ENCODE measurements around the gene GRN. TPM values are rescaled to one million over a fixed set of nuclear protein-coding genes. Genes with fewer than 3 reads are reported as not detected.
"Not testable (repeated sequence)": the region's sequence is repeated elsewhere in the genome, so short reads cannot be mapped to it uniquely, and the experiment has no call there.

Gene GRN
- total RNA-seq, 8 experiments from 2014 or later, result 19.0 to 448 (median 77.5) TPM

DNA sequence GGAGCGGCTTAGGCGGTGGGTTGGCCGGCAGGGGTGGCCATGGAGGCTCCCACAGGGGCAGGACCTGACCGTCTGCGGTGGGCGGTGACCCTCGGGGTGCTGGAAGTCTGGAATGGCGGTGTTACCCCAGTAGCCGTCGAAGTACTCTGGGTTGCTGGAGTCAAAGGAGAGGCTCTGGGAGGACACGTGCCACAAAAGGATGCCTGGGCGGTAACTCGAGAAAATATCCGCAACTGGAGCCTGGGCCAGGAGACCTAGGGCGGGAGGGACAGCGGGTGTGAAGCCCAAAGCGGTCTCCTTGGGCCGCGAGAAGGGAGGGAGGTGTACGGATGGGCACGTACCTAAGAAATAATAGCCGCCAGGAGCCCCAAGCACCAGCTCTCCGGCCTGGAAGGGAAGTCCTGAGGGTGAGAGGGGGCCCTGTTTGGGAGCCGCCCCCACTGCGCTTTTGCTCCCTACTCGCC is 39.8 kb downstream of the GRN start:
- in situ Hi-C loops (cut with MboI; ENCODE audit: low pct_unique_long_range_greater_than_20kb in 2 of 9, low sequenced_read_pairs in 9 of 9, unreplicated experiment in 9 of 9), result no loop called here
- no peak overlapping the region for H3K27ac ChIP-seq
- H3K4me1 ChIP-seq (replicated peaks in 1 of 2), result peaks cover 2 to 6% of the 10 kb centered on the region in 2 donors
- H3K4me3 ChIP-seq, result peak overlapping the region; percentile 28 to 47 (median 38)
- ATAC-seq (replicated peaks in 6 of 8), result peak in 4 of 8 experiments; percentile 4 to 60 (median 56)
- no CpG with 5 or more reads among the region's 26 CpGs for WGBS, 10 experiments

DNA sequence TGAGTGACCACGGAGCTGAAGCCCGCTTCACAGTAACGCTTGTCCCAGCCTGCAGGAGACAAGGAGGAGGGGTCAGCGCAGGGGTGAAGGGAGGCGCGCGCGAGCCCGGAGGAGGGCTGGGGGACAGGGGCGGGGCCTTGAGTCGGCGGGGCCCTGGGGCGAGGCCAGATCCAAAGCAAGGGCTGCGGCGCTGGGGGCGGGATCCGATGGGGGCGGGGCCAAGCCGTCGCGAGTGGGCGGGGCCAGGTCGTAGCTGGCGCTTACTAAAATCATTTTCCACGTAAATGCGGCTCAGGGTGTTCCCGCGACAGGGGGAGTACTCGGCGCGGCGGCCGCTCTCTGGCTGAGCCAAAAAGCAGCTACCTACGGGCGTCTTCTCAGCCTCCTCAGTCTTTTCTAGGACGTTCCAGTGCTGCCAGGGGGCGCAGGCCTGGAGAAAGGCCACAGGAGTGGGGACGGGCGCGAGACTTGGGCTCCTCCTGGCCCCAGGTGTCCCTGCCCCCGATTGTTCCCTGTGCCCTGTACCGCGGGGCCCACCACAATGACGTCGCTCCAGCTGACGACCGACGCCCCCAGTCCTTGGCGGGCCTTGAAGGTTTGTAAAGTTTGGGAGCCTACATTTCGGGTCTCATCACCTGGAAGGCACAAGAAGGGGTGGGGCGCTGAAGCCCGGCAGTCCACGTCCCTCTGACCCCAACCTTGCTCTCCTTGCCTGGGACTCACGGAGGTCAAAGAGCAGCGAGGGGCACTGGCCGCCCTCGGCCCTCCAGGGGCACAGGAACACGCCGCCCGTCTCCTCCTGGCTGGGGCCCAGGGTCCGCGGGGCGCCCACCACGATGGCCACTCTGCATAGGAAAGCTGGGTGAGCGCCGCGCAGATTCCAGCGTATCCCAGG is 40.4 kb downstream of the GRN start:
- H3K4me1 ChIP-seq (replicated peaks in 1 of 2), result peaks cover 2 to 6% of the 10 kb centered on the region in 2 donors
- peak; percentile 77 to 97 (median 94) for ATAC-seq (replicated peaks in 6 of 8)
- peak overlapping the region; percentile 28 to 47 (median 38) for H3K4me3 ChIP-seq
- in situ Hi-C loops (cut with MboI; ENCODE audit: low pct_unique_long_range_greater_than_20kb in 2 of 9, low sequenced_read_pairs in 9 of 9, unreplicated experiment in 9 of 9), result no loop called here
- no peak overlapping the region for H3K27ac ChIP-seq
- 0 to 54% (median 20%) methylated on average over 1 to 6 of the region's 68 CpGs; no CpG with 5 or more reads in 5 of the 10 experiments for WGBS, 10 experiments

DNA sequence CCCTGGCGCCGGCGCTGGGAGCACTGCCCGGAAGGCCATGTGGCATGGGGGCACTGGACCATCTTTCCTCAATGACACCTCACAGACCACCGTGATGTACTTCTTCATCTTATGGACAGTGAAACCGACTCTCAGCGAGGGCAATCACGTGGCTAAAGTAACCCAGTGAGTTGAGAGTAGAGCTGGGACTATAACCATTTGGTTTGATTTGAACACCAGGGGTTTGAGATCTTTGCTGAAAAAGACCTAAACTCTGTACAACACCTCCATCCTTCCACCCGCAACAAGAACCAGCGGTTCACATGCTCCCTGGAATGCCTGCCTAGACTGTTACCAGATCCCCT is 41.1 kb downstream of the GRN start:
- WGBS, 10 experiments, result 20 to 100% (median 67%) methylated on average over 1 to 6 of the region's 10 CpGs; no CpG with 5 or more reads in 3 of the 10 experiments
- ATAC-seq (replicated peaks in 6 of 8), result no peak
- H3K4me3 ChIP-seq, result peak overlapping the region in 1 of 5 donors; percentile 47
- H3K27ac ChIP-seq, result no peak overlapping the region
- peaks cover 2 to 6% of the 10 kb centered on the region in 2 donors for H3K4me1 ChIP-seq (replicated peaks in 1 of 2)
- in situ Hi-C loops (cut with MboI; ENCODE audit: low pct_unique_long_range_greater_than_20kb in 2 of 9, low sequenced_read_pairs in 9 of 9, unreplicated experiment in 9 of 9), result no loop called here

GRCh38 chr17:44387804-44388203 is 42.7 kb downstream of the GRN start:
- in situ Hi-C loops (cut with MboI; ENCODE audit: low pct_unique_long_range_greater_than_20kb in 2 of 9, low sequenced_read_pairs in 9 of 9, unreplicated experiment in 9 of 9), result no loop called here
- no peak for ATAC-seq (replicated peaks in 6 of 8)
- 29 to 100% (median 80%) methylated on average over 1 to 2 of the region's 2 CpGs; no CpG with 5 or more reads in 4 of the 10 experiments for WGBS, 10 experiments

GRCh38 chr17:44389281-44389680 is 44.2 kb downstream of the GRN start, which contains the start of gene ITGA2B:
Gene ITGA2B, minus strand, starts transcription at chr17:44389649. Its CDS starts 176 bp downstream, at chr17:44389473.
- in situ Hi-C loops (cut with MboI; ENCODE audit: low pct_unique_long_range_greater_than_20kb in 2 of 9, low sequenced_read_pairs in 9 of 9, unreplicated experiment in 9 of 9), result no loop called here
- Histone ChIP-seq H3K4me1 (replicated peaks in 1 of 2) (peaks cover 2 to 6% of the 10 kb centered on the region in 2 donors), H3K27ac (no peak within 1 kb of the TSS), H3K4me3 (no peak within 1 kb of the TSS)
- 33 to 100% (median 58%) methylated on average over 1 of the region's 1 CpG; no CpG with 5 or more reads in 6 of the 10 experiments for WGBS, 10 experiments
- peak in 2 of 8 experiments; percentile 10 to 20 for ATAC-seq (replicated peaks in 6 of 8)

More at GRCh38 chr17:44387804-44388203, 42.7 kb downstream of the GRN start:
- Histone ChIP-seq H3K27ac (no peak overlapping the region), H3K4me1 (replicated peaks in 1 of 2) (peaks cover 2 to 6% of the 10 kb centered on the region in 2 donors), H3K4me3 (no peak overlapping the region)

DNA sequence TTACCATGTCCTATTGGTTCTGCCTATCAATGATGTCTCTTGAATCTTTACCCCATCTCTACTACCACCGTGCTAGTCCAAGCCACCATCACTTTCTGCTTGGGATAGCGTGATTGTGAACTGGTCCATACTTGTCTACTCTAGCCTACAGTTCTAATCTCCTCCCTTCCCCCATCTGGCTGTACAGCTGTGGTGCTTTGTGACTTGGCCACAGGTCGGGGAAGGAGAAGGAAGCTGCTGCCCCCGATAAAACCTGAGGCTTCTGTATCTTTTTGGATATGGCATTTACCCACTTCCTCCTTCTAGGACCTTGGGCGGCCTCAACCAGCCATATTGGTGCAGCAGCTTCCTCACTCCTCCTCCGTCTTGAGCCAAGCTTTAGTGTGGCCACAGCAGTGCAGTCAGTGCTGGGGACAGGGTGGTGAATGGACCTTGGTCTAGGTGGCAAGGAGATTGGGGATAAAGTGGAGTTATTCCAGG is 44.7 kb downstream of the GRN start:
- no peak for ATAC-seq (replicated peaks in 6 of 8)

GRCh38 chr17:44390250-44390870 is 45.3 kb downstream of the GRN start:
- H3K4me3 ChIP-seq, result no peak overlapping the region
- ATAC-seq (replicated peaks in 6 of 8), result no peak
- 53 to 100% (median 90%) methylated on average over 2 to 10 of the region's 10 CpGs; no CpG with 5 or more reads in 1 of the 10 experiments for WGBS, 10 experiments

More for the DNA sequence above, 44.7 kb downstream of the GRN start:
- H3K4me1 ChIP-seq (replicated peaks in 1 of 2), result peaks cover 2% of the 10 kb centered on the region in 2 donors
- H3K4me3 ChIP-seq, result no peak overlapping the region
- 33 to 100% (median 89%) methylated on average over 1 to 3 of the region's 6 CpGs; no CpG with 5 or more reads in 4 of the 10 experiments for WGBS, 10 experiments
- H3K27ac ChIP-seq, result no peak overlapping the region
- in situ Hi-C loops (cut with MboI; ENCODE audit: low pct_unique_long_range_greater_than_20kb in 2 of 9, low sequenced_read_pairs in 9 of 9, unreplicated experiment in 9 of 9), result no loop called here

GRCh38 chr17:44394112-44394511 is 49.0 kb downstream of the GRN start:
- ATAC-seq (replicated peaks in 6 of 8); in situ Hi-C loops (cut with MboI; ENCODE audit: low pct_unique_long_range_greater_than_20kb in 2 of 9, low sequenced_read_pairs in 9 of 9, unreplicated experiment in 9 of 9): not testable (repeated sequence)
- 92 to 98% (median 92%) methylated on average over 4 to 5 of the region's 9 CpGs; no CpG with 5 or more reads in 7 of the 10 experiments for WGBS, 10 experiments

More at GRCh38 chr17:44390250-44390870, 45.3 kb downstream of the GRN start:
- Histone ChIP-seq H3K27ac (no peak overlapping the region), H3K4me1 (replicated peaks in 1 of 2) (peaks cover 0 to 2% of the 10 kb centered on the region in 2 donors)
- in situ Hi-C loops (cut with MboI; ENCODE audit: low pct_unique_long_range_greater_than_20kb in 2 of 9, low sequenced_read_pairs in 9 of 9, unreplicated experiment in 9 of 9), result no loop called here

DNA sequence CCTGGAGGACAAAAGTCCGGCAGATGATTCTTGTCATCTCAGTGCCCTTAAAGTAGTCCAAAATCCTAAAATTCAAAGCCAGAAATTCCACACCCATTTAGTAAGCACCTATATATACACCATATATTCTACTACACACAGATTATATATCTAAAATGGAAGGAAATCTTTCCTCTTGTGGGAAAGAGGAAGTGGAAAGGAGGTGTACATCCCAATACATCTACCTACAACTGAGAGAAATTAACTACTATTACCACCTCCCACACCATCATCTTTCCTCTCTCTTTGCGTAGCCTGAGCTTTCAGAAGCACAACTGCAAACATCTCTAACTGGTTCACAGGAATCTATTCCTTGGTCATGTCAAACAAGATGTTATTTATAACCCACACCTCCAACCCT is 49.7 kb downstream of the GRN start:
- Histone ChIP-seq H3K4me3 (no peak overlapping the region), H3K4me1 (replicated peaks in 1 of 2) (no peaks in the 10 kb centered on the region), H3K27ac (no peak overlapping the region)
- no peak for ATAC-seq (replicated peaks in 6 of 8)
- in situ Hi-C loops (cut with MboI; ENCODE audit: low pct_unique_long_range_greater_than_20kb in 2 of 9, low sequenced_read_pairs in 9 of 9, unreplicated experiment in 9 of 9), result no loop called here
- 100% methylated on average over 1 to 2 of the region's 2 CpGs; no CpG with 5 or more reads in 3 of the 10 experiments for WGBS, 10 experiments

More at GRCh38 chr17:44394112-44394511, 49.0 kb downstream of the GRN start:
- not testable (repeated sequence) for H3K4me3 ChIP-seq; H3K4me1 ChIP-seq (replicated peaks in 1 of 2); H3K27ac ChIP-seq

DNA sequence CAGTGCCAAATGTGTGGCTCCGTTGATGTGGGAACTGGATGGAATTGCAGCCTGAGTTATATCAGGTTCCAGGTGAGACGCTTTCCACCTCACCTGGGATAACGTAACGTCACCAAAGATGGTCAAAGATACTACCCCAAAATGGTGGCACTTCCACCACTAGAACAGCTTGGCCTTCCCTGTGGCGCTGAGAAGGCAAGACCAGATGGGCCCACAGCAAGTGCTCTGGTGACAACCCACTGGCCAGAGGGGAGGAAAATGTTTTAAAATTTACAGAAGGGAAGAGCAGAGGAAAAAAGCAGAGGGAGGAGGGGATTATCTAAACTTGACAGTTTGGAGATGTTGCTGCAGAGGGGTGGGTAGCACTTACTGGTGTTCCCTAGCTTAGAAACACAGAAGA is 51.8 kb downstream of the GRN start:
- H3K4me1 ChIP-seq (replicated peaks in 1 of 2), result no peaks in the 10 kb centered on the region
- WGBS, 10 experiments, result 86 to 100% (median 100%) methylated on average over 1 to 5 of the region's 5 CpGs; no CpG with 5 or more reads in 3 of the 10 experiments
- no peak for ATAC-seq (replicated peaks in 6 of 8)
- in situ Hi-C loops (cut with MboI; ENCODE audit: low pct_unique_long_range_greater_than_20kb in 2 of 9, low sequenced_read_pairs in 9 of 9, unreplicated experiment in 9 of 9), result no loop called here
- no peak overlapping the region for H3K4me3 ChIP-seq
- H3K27ac ChIP-seq, result no peak overlapping the region

- Histone ChIP-seq H3K4me1 (replicated peaks in 1 of 2) (no peaks in the 10 kb centered on the region), H3K27ac (no peak overlapping the region), H3K4me3 (no peak overlapping the region)
- in situ Hi-C loops (cut with MboI; ENCODE audit: low pct_unique_long_range_greater_than_20kb in 2 of 9, low sequenced_read_pairs in 9 of 9, unreplicated experiment in 9 of 9), result no loop called here
- ATAC-seq (replicated peaks in 6 of 8), result peak in 3 of 8 experiments; percentile 6 to 19 (median 11)
- 83% methylated on average over 1 of the region's 8 CpGs; no CpG with 5 or more reads in 9 of the 10 experiments for WGBS, 10 experiments
Observed at GRCh38 chr17:44397479-44398440, 52.7 kb downstream of the GRN start.
